Spleen (tissue), 11 donors: ENCODE data around the gene POM121L2. TPM values are rescaled to one million over a fixed set of nuclear protein-coding genes. Genes with fewer than 3 reads are reported as not detected.

ENCODE experiments used
- DNase-seq: peaks from one replicate; pipeline ENCODE4 v3.0.0-alpha.2; 2020
- H3K27ac ChIP-seq, 8 donors: fragments of 200-600 bp; sonication (generic) in 7 of 8; 1 replicate in 4 of 8; 2 replicates in 4 of 8; pipeline versions ENCODE4 v1.5.0 to v1.8.0; 2016 to 2021; ENCODE audit warnings: inconsistent platforms in 4 of 8, mild to moderate bottlenecking in 4 of 8, moderate library complexity in 1 of 8
- H3K27me3 ChIP-seq, 7 donors: fragments of 200-600 bp; sonication (generic) in 6 of 7; replicated peaks in 1 of 7; 1 replicate in 4 of 7; 2 replicates in 3 of 7; pipeline versions ENCODE4 v1.5.0 to v1.8.0; 2016 to 2021; ENCODE audit warnings: inconsistent platforms in 3 of 7, mild to moderate bottlenecking in 1 of 7
- H3K36me3 ChIP-seq, 6 donors: fragments of 200-600 bp; sonication (generic) in 5 of 6; 1 replicate in 4 of 6; 2 replicates in 2 of 6; pipeline versions ENCODE4 v1.5.0 to v1.8.0; 2016 to 2021; ENCODE audit warnings: inconsistent platforms in 2 of 6
- H3K4me1 ChIP-seq, 6 donors: fragments of 200-600 bp; sonication (generic) in 5 of 6; 1 replicate in 3 of 6; 2 replicates in 3 of 6; pipeline versions ENCODE4 v1.5.0 to v1.8.0; 2016 to 2021; ENCODE audit warnings: inconsistent platforms in 3 of 6
- H3K4me3 ChIP-seq, 8 donors: fragments of 200-600 bp; sonication (generic) in 7 of 8; 1 replicate in 4 of 8; 2 replicates in 4 of 8; pipeline versions ENCODE4 v1.5.0 to v1.8.0; 2016 to 2021; ENCODE audit warnings: inconsistent platforms in 4 of 8, mild to moderate bottlenecking in 4 of 8, moderate library complexity in 2 of 8
- H3K9me3 ChIP-seq, 8 donors: fragments of 200-600 bp; sonication (generic) in 7 of 8; 1 replicate in 4 of 8; 2 replicates in 4 of 8; pipeline versions ENCODE4 v1.5.0 to v1.8.0; 2016 to 2021; ENCODE audit warnings: inconsistent platforms in 4 of 8
- CTCF ChIP-seq, 11 experiments: fragments of 200-600 bp in 7 of 11; fragments of 450-650 bp in 4 of 11; sonication (generic) in 4 of 11; IDR thresholded peaks in 8 of 11; conservative IDR thresholded peaks in 3 of 11; 1 replicate in 7 of 11; 2 replicates in 4 of 11; pipeline versions ENCODE4 v1.4.0 to v1.8.0; 2016 to 2021; ENCODE audit warnings: antibody characterized with exemption in 11 of 11, inconsistent platforms in 4 of 11, mild to moderate bottlenecking in 1 of 11
- POLR2A ChIP-seq, 3 donors: fragments of 450-650 bp; IDR thresholded peaks; one replicate each; pipeline ENCODE4 v1.5.1; 2017; ENCODE audit warnings: antibody characterized with exemption in 3 of 3, mild to moderate bottlenecking in 1 of 3
- POLR2AphosphoS5 ChIP-seq, 3 donors: sonication (generic); formaldehyde crosslinking; IDR thresholded peaks; one replicate each; pipeline ENCODE4 v1.5.1; 2017; ENCODE audit warnings: antibody characterized with exemption in 3 of 3
- WGBS, 5 donors: extraction: QIAGEN DNeasy Blood & Tissue Kit in 3 of 5; methylation state at CpG; one replicate each; pipeline versions ENCODE4 v1.1.5 to v1.1.7; 2013 to 2018; 5-methylcytosine and 5-hydroxymethylcytosine counted together
- intact Hi-C: fragments of 100-400 bp; cut with DNase I; formaldehyde crosslinking; loops from one replicate; pipeline ENCODE4 v1.15.0; 2023; ENCODE audit warnings: low total_unique reads
- polyA plus RNA-seq, 3 donors: library from polyadenylated mRNA; stranded (reverse); fragments of 200-250 nt; gene quantifications; one replicate each; pipeline ENCODE4 v1.2.1, GENCODE V29; 2013
- total RNA-seq, 7 donors: library from RNA; depleted of rRNA in 3 of 7; stranded (reverse); fragments of >200 nt in 3 of 7; fragmentation: NEBNext Ultra II Directional in 4 of 7; extraction: Animal tissue kit (Norgen Biotek cat#: 25700) in 4 of 7; gene quantifications; one replicate each; pipeline versions ENCODE4 v1.1.0 to v1.2.1, GENCODE V29; 2016 to 2021
- donor health status: healthy with polysubstance abuse.
- donor health status: DM: no; HTN: no; CAD: no; lungs with moderate emphysema.
- donor health status: DM: no; HTN: no; CAD: no.
- donor health status: Bipolar disorder and iron deficiency.
- donor health status: healthy.
- donor health status: DM: no; HTN: no; CAD: no.
- donor health status: DM: yes; HTN: yes; CAD: no.

POM121L2 gene
- total and polyA plus RNA-seq, 10 donors = not detected

- peaks cover 5 to 100% (median 93%) of the 10 kb centered on the region in 7 donors for H3K27me3 ChIP-seq
- 25 to 41% (median 33%) methylated on average over 1 of the region's 1 CpG for WGBS, 5 donors
- no peak for TF ChIP-seq CTCF (IDR thresholded peaks at IDR 0.05 in 8 of 11, conservative IDR thresholded peaks at IDR 0.05 in 3 of 11)
- no peak for TF ChIP-seq POLR2A (IDR thresholded peaks at IDR 0.05)
- TF ChIP-seq POLR2AphosphoS5 (IDR thresholded peaks at IDR 0.05) = no peak
- intact Hi-C loops = no loop called here
- no peaks in the 10 kb centered on the region for H3K36me3 ChIP-seq
- H3K27ac ChIP-seq = no peak overlapping the region
- H3K9me3 ChIP-seq = peaks cover 0 to 72% (median 18%) of the 10 kb centered on the region in 8 donors
- H3K4me1 ChIP-seq = peaks cover 0 to 4% (median 0%) of the 10 kb centered on the region in 6 donors
- no peak overlapping the region for H3K4me3 ChIP-seq
- DNase-seq = no peak
Observed at GRCh38 chr6:27281569-27281968, 30.5 kb downstream of the POM121L2 start.

- Histone ChIP-seq H3K36me3 (no peaks in the 10 kb centered on the region), H3K4me1 (peaks cover 0 to 4% (median 0%) of the 10 kb centered on the region in 6 donors), H3K27ac (no peak overlapping the region), H3K9me3 (peaks cover 0 to 72% (median 18%) of the 10 kb centered on the region in 8 donors), H3K4me3 (no peak overlapping the region), H3K27me3 (peaks cover 5 to 100% (median 93%) of the 10 kb centered on the region in 7 donors)
- intact Hi-C loops = no loop called here
- 8 to 12% (median 11%) methylated on average over 13 of the region's 13 CpGs for WGBS, 5 donors
- TF ChIP-seq CTCF (IDR thresholded peaks at IDR 0.05 in 8 of 11, conservative IDR thresholded peaks at IDR 0.05 in 3 of 11) (no peak), POLR2A (IDR thresholded peaks at IDR 0.05) (no peak), POLR2AphosphoS5 (IDR thresholded peaks at IDR 0.05) (no peak)
- no peak for DNase-seq
Observed at GRCh38 chr6:27281105-27281539, 31.0 kb downstream of the POM121L2 start.

- intact Hi-C loops = no loop called here
- no peak for DNase-seq
- Histone ChIP-seq H3K27me3 (peaks cover 4 to 100% (median 93%) of the 10 kb centered on the region in 7 donors), H3K36me3 (no peaks in the 10 kb centered on the region), H3K4me1 (peaks cover 0 to 4% (median 0%) of the 10 kb centered on the region in 6 donors), H3K4me3 (no peak overlapping the region), H3K9me3 (peaks cover 0 to 69% (median 18%) of the 10 kb centered on the region in 8 donors), H3K27ac (no peak overlapping the region)
- TF ChIP-seq POLR2A (IDR thresholded peaks at IDR 0.05) (no peak), CTCF (IDR thresholded peaks at IDR 0.05 in 8 of 11, conservative IDR thresholded peaks at IDR 0.05 in 3 of 11) (no peak), POLR2AphosphoS5 (IDR thresholded peaks at IDR 0.05) (no peak)
- WGBS, 5 donors = 9 to 14% (median 12%) methylated on average over 9 of the region's 9 CpGs
Observed at GRCh38 chr6:27280540-27281000, 31.5 kb downstream of the POM121L2 start.

GRCh38 chr6:27280064-27280539, 32.0 kb downstream of the POM121L2 start:
- no peak overlapping the region for H3K27ac ChIP-seq
- no peaks in the 10 kb centered on the region for H3K36me3 ChIP-seq
- TF ChIP-seq CTCF (IDR thresholded peaks at IDR 0.05 in 8 of 11, conservative IDR thresholded peaks at IDR 0.05 in 3 of 11) (no peak), POLR2A (IDR thresholded peaks at IDR 0.05) (no peak), POLR2AphosphoS5 (IDR thresholded peaks at IDR 0.05) (no peak)
- H3K4me3 ChIP-seq = peak overlapping the region in 1 of 8 donors; percentile 27
- H3K4me1 ChIP-seq = peaks cover 0 to 4% (median 0%) of the 10 kb centered on the region in 6 donors
- no peak for DNase-seq
- H3K27me3 ChIP-seq = peaks cover 0 to 100% (median 93%) of the 10 kb centered on the region in 7 donors
- H3K9me3 ChIP-seq = peaks cover 0 to 66% (median 18%) of the 10 kb centered on the region in 8 donors
- 1 to 4% (median 3%) methylated on average over 17 of the region's 17 CpGs for WGBS, 5 donors
- intact Hi-C loops = no loop called here
